GM19468 (cell line): ENCODE measurements around the gene ACTG2.
A peak's percentile ranks its signal among the peaks of the same experiment; 100 is the strongest.

ENCODE experiments used
- ATAC-seq: cut with Tn5 transposase; IDR thresholded peaks from one replicate; pipeline ENCODE4 v1.9.1; 2021; ENCODE audit warnings: mild to moderate bottlenecking, moderate library complexity, moderate number of reproducible peaks; ENCODE audit not compliant: unreplicated experiment; ENCODE audit errors: extremely low read depth

The ACTG2 gene

GRCh38 chr2:73911548-73912208 lies 18.9 kb downstream of the ACTG2 start:
- ATAC-seq = no peak

- no peak for ATAC-seq
These were observed 20.7 kb downstream of the ACTG2 start for GRCh38 chr2:73913414-73914054.

- ATAC-seq = no peak
These were observed 21.9 kb downstream of the ACTG2 start for GRCh38 chr2:73914667-73915066.

- no peak for ATAC-seq
These were observed 22.7 kb downstream of the ACTG2 start for GRCh38 chr2:73915437-73915993.

- no peak for ATAC-seq
These were observed 23.9 kb downstream of the ACTG2 start for GRCh38 chr2:73916666-73917065.

- no peak for ATAC-seq
These were observed 24.5 kb downstream of the ACTG2 start for GRCh38 chr2:73917296-73917695.

GRCh38 chr2:73917696-73918207 lies 24.9 kb downstream of the ACTG2 start:
- no peak for ATAC-seq

- no peak for ATAC-seq
These were observed 26.0 kb downstream of the ACTG2 start for GRCh38 chr2:73918856-73919255.

GRCh38 chr2:73919596-73920228 lies 26.9 kb downstream of the ACTG2 start:
- ATAC-seq = no peak

- no peak for ATAC-seq
These were observed 28.1 kb downstream of the ACTG2 start for GRCh38 chr2:73920577-73921545.

- no peak for ATAC-seq
These were observed 28.8 kb downstream of the ACTG2 start for GRCh38 chr2:73921581-73921980.

- no peak for ATAC-seq
These were observed 29.9 kb downstream of the ACTG2 start for GRCh38 chr2:73922681-73923080.

GRCh38 chr2:73925033-73925704 lies 32.4 kb downstream of the ACTG2 start:
- no peak for ATAC-seq

- no peak for ATAC-seq
These were observed 33.2 kb downstream of the ACTG2 start for GRCh38 chr2:73925853-73926492.

- peak; percentile 98 for ATAC-seq
These were observed 33.9 kb downstream of the ACTG2 start, which contains the start of gene DGUOK for GRCh38 chr2:73926493-73927327. TSS of gene DGUOK (plus strand) at chr2:73926880. CDS start at chr2:73926911, 31 bp downstream.

- ATAC-seq = no peak
These were observed 34.5 kb downstream of the ACTG2 start for GRCh38 chr2:73927344-73927743.

GRCh38 chr2:73928963-73929347 lies 36.1 kb downstream of the ACTG2 start:
- no peak for ATAC-seq

GRCh38 chr2:73930386-73930785 lies 37.6 kb downstream of the ACTG2 start:
- no peak for ATAC-seq
